ENCODE results near the gene SRPK1.

The SRPK1 gene

DNA sequence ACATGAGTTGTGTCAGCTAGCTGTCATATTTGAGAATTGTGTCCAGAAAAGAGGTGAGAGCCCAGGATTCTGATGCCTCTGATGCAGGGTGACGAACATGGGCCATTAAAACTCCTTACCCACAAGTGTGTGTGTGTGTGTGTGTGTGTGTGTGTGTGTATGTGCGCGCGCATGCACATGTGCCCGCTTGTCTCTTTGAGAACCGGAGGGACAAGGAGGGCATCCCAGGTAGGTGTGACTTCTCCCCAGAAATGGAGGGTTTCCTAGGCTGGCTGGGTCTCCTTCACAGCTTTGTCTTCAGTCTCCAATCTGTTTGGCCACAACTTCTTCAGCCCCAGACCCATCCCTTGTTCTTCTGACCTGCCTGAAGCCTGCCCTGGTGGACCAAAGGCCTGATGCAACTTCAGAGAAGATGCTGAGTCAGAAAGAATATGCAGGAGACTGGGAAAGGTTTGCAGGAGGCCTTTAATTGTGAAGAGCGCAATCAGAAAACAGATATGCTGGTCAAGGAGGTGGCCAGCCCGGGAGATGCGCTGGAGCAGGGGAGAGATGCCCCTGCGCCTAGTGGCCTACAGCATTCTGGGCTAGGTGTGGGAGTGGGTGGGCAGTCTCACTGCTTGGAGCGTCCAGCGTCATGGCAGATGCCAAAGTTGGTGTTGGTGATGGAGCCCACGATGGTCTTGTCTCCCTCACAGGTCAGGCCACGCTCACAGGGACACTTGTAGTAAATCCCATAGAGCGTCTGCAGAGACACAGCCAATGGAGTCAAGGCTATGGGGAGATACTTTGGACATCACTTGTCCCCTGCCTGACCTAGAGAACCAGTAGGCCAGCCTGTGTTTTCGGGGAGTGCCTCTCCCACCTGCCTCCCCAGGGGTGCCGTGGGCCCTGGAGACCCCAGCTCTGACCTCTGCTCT lies 126.1 kb downstream of the SRPK1 start:
- no peak for TF ChIP-seq ZFP30 (CRISPR knock-in tag; IDR thresholded peaks at IDR 0.05)
- TF ChIP-seq TCF4 (CRISPR knock-in tag; IDR thresholded peaks at IDR 0.05; ENCODE audit: borderline replicate concordance), result no peak
- no peak for TF ChIP-seq ESRRG (CRISPR knock-in tag; IDR thresholded peaks at IDR 0.05)
- TF ChIP-seq, protein P1, sequence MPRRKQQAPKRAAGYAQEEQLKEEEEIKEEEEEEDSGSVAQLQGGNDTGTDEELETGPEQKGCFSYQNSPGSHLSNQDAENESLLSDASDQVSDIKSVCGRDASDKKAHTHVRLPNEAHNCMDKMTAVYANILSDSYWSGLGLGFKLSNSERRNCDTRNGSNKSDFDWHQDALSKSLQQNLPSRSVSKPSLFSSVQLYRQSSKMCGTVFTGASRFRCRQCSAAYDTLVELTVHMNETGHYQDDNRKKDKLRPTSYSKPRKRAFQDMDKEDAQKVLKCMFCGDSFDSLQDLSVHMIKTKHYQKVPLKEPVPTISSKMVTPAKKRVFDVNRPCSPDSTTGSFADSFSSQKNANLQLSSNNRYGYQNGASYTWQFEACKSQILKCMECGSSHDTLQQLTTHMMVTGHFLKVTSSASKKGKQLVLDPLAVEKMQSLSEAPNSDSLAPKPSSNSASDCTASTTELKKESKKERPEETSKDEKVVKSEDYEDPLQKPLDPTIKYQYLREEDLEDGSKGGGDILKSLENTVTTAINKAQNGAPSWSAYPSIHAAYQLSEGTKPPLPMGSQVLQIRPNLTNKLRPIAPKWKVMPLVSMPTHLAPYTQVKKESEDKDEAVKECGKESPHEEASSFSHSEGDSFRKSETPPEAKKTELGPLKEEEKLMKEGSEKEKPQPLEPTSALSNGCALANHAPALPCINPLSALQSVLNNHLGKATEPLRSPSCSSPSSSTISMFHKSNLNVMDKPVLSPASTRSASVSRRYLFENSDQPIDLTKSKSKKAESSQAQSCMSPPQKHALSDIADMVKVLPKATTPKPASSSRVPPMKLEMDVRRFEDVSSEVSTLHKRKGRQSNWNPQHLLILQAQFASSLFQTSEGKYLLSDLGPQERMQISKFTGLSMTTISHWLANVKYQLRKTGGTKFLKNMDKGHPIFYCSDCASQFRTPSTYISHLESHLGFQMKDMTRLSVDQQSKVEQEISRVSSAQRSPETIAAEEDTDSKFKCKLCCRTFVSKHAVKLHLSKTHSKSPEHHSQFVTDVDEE (CRISPR knock-in tag; IDR thresholded peaks at IDR 0.05), result no peak
- TF ChIP-seq ZNF70 (CRISPR knock-in tag; IDR thresholded peaks at IDR 0.05), result no peak
- TF ChIP-seq TOX (CRISPR knock-in tag; IDR thresholded peaks at IDR 0.05; ENCODE audit: borderline replicate concordance), result no peak
- no peak for TF ChIP-seq PPARA (CRISPR knock-in tag; IDR thresholded peaks at IDR 0.05; ENCODE audit: borderline replicate concordance)
- TF ChIP-seq BACH2 (CRISPR knock-in tag; IDR thresholded peaks at IDR 0.05; ENCODE audit: borderline replicate concordance), result no peak
- TF ChIP-seq, protein P2, sequence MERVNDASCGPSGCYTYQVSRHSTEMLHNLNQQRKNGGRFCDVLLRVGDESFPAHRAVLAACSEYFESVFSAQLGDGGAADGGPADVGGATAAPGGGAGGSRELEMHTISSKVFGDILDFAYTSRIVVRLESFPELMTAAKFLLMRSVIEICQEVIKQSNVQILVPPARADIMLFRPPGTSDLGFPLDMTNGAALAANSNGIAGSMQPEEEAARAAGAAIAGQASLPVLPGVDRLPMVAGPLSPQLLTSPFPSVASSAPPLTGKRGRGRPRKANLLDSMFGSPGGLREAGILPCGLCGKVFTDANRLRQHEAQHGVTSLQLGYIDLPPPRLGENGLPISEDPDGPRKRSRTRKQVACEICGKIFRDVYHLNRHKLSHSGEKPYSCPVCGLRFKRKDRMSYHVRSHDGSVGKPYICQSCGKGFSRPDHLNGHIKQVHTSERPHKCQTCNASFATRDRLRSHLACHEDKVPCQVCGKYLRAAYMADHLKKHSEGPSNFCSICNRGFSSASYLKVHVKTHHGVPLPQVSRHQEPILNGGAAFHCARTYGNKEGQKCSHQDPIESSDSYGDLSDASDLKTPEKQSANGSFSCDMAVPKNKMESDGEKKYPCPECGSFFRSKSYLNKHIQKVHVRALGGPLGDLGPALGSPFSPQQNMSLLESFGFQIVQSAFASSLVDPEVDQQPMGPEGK (CRISPR knock-in tag; IDR thresholded peaks at IDR 0.05; ENCODE audit: borderline replicate concordance), result no peak
- no peak for TF ChIP-seq SNAI2 (CRISPR knock-in tag; IDR thresholded peaks at IDR 0.05)
- TF ChIP-seq ZNF565 (CRISPR knock-in tag; conservative IDR thresholded peaks at IDR 0.05; ENCODE audit: low read depth), result no peak
- no peak for TF ChIP-seq ZNF8 (CRISPR knock-in tag; IDR thresholded peaks at IDR 0.05)
- no peak for TF ChIP-seq GLIS3 (CRISPR knock-in tag; IDR thresholded peaks at IDR 0.05)
- no peak for TF ChIP-seq ISL1 (CRISPR knock-in tag; IDR thresholded peaks at IDR 0.05)
- no peak for TF ChIP-seq RARB (CRISPR knock-in tag; IDR thresholded peaks at IDR 0.05)
- no peak for TF ChIP-seq ARNTL (CRISPR knock-in tag; IDR thresholded peaks at IDR 0.05; ENCODE audit: borderline replicate concordance, low read depth)
- TF ChIP-seq, protein P3, sequence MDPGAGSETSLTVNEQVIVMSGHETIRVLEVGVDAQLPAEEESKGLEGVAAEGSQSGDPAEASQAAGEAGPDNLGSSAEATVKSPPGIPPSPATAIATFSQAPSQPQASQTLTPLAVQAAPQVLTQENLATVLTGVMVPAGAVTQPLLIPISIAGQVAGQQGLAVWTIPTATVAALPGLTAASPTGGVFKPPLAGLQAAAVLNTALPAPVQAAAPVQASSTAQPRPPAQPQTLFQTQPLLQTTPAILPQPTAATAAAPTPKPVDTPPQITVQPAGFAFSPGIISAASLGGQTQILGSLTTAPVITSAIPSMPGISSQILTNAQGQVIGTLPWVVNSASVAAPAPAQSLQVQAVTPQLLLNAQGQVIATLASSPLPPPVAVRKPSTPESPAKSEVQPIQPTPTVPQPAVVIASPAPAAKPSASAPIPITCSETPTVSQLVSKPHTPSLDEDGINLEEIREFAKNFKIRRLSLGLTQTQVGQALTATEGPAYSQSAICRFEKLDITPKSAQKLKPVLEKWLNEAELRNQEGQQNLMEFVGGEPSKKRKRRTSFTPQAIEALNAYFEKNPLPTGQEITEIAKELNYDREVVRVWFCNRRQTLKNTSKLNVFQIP (CRISPR knock-in tag; IDR thresholded peaks at IDR 0.05; ENCODE audit: borderline replicate concordance, low read depth), result no peak
- TF ChIP-seq, protein P4, sequence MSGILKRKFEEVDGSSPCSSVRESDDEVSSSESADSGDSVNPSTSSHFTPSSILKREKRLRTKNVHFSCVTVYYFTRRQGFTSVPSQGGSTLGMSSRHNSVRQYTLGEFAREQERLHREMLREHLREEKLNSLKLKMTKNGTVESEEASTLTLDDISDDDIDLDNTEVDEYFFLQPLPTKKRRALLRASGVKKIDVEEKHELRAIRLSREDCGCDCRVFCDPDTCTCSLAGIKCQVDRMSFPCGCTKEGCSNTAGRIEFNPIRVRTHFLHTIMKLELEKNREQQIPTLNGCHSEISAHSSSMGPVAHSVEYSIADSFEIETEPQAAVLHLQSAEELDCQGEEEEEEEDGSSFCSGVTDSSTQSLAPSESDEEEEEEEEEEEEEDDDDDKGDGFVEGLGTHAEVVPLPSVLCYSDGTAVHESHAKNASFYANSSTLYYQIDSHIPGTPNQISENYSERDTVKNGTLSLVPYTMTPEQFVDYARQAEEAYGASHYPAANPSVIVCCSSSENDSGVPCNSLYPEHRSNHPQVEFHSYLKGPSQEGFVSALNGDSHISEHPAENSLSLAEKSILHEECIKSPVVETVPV (CRISPR knock-in tag; IDR thresholded peaks at IDR 0.05), result no peak
- TF ChIP-seq ZC3H10 (CRISPR knock-in tag; IDR thresholded peaks at IDR 0.05), result no peak
- no peak for ATAC-seq

DNA sequence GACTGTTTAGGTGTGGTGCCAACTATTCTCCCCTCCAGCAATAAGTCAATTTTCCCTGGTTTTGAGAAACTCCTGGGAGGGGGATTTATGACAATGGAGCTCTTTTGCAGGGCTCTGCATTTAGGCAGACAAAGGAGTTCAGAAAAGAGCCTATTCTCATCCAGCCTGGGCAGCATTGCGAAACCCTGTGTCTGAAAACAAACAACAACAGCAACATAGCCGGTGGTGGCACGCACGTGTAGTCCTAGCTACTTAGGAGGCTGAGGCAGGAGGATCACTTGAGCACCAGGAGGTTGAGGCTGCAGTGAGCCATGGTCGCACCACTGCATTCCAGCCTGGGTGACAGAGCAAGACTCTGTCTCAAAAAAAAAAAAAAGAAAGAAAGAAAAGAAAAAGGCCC lies 130.2 kb downstream of the SRPK1 start:
- ATAC-seq, result no peak
- no peak for TF ChIP-seq PPARA (CRISPR knock-in tag; IDR thresholded peaks at IDR 0.05; ENCODE audit: borderline replicate concordance)
- TF ChIP-seq OSR1 (CRISPR knock-in tag; IDR thresholded peaks at IDR 0.05), result no peak
- TF ChIP-seq ZNF8 (CRISPR knock-in tag; IDR thresholded peaks at IDR 0.05), result no peak
- TF ChIP-seq, protein P5, sequence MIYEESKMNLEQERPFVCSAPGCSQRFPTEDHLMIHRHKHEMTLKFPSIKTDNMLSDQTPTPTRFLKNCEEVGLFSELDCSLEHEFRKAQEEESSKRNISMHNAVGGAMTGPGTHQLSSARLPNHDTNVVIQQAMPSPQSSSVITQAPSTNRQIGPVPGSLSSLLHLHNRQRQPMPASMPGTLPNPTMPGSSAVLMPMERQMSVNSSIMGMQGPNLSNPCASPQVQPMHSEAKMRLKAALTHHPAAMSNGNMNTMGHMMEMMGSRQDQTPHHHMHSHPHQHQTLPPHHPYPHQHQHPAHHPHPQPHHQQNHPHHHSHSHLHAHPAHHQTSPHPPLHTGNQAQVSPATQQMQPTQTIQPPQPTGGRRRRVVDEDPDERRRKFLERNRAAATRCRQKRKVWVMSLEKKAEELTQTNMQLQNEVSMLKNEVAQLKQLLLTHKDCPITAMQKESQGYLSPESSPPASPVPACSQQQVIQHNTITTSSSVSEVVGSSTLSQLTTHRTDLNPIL (CRISPR knock-in tag; IDR thresholded peaks at IDR 0.05; ENCODE audit: low read depth), result no peak
- TF ChIP-seq ZC3H10 (CRISPR knock-in tag; IDR thresholded peaks at IDR 0.05), result no peak
